K562 (cell line): Measurements from ENCODE around the gene PIGH. TPM values are rescaled to one million over a fixed set of nuclear protein-coding genes. Genes with fewer than 3 reads are reported as not detected.

Experiments
- CBX5 ChIP-seq: IDR thresholded peaks from 2 replicates; pipeline ENCODE4 v1.6.1; 2014; ENCODE audit warnings: low read depth, borderline replicate concordance
- COPS2 ChIP-seq: fragments of 450-650 bp; conservative IDR thresholded peaks from 2 replicates; pipeline ENCODE4 v1.6.1; 2016; ENCODE audit warnings: mild to moderate bottlenecking, moderate library complexity
- CREBBP ChIP-seq: IDR thresholded peaks from one replicate; pipeline ENCODE4 v1.6.1; 2012; ENCODE audit warnings: low read depth, mild to moderate bottlenecking, control low read depth, inconsistent platforms, low read length
- HDGF ChIP-seq: fragments of 450-650 bp; IDR thresholded peaks from 2 replicates; pipeline ENCODE4 v1.6.1; 2016
- IFI16 ChIP-seq: fragments of 250-450 bp; sonication (Bioruptor Pico); IDR thresholded peaks from 2 replicates; pipeline ENCODE4 v2.1.2; 2022; ENCODE audit warnings: mild to moderate bottlenecking, inconsistent platforms
- MAFF ChIP-seq: IDR thresholded peaks from 2 replicates; pipeline ENCODE4 v1.6.1; 2012; ENCODE audit warnings: low read length, improper control_type of control experiment
- MCM2 ChIP-seq: fragments of 450-650 bp; IDR thresholded peaks from 2 replicates; pipeline ENCODE4 v1.6.1; 2017; ENCODE audit warnings: low read depth, mild to moderate bottlenecking
- RHOXF2B ChIP-seq: fragments of 250-450 bp; sonication (Bioruptor Pico); conservative IDR thresholded peaks from 2 replicates; pipeline ENCODE4 v1.5.1; 2021
- ZC3H11A ChIP-seq: IDR thresholded peaks from 2 replicates; pipeline ENCODE4 v1.6.1; 2012; ENCODE audit warnings: low read depth, low read length, improper control_type of control experiment
- ZFP36 ChIP-seq: fragments of 150-350 bp; IDR thresholded peaks from 2 replicates; pipeline ENCODE4 v1.6.1; 2018; ENCODE audit warnings: low read length, low read depth; ENCODE audit not compliant: partially characterized antibody
- ZNF436 ChIP-seq: fragments of 250-450, 450-650 bp; sonication (Bioruptor Pico); formaldehyde crosslinking; IDR thresholded peaks from 2 replicates; pipeline ENCODE4 v1.7.0; 2020; ENCODE audit warnings: mild to moderate bottlenecking
- ZNF699 ChIP-seq: fragments of 250-450 bp; sonication (Bioruptor Pico); IDR thresholded peaks from 2 replicates; pipeline ENCODE4 v1.8.0; 2021; ENCODE audit warnings: mild to moderate bottlenecking, moderate library complexity; ENCODE audit not compliant: insufficient replicate concordance
- polyA plus RNA-seq, 8 experiments: library from polyadenylated mRNA; depleted of rRNA in 4 of 8; stranded (reverse) in 5 of 8; unstranded in 3 of 8; fragments of >200 nt; fragmentation: Nextera tagmentation in 2 of 8; fragmentation: Illumina TruSeq in 1 of 8; extraction: Ambion mirVana in 2 of 8; extraction: Trizol in 1 of 8; gene quantifications; 2 replicates each; pipeline versions ENCODE4 v1.2.1 to v1.2.3, GENCODE V29; 2011 to 2014; ENCODE audit warnings: inconsistent platforms in 1 of 8, missing spikeins in 1 of 8
- total RNA-seq, 7 experiments: library from RNA; depleted of rRNA in 6 of 7; stranded (reverse); fragments of >200 nt in 6 of 7; fragmentation: Illumina TruSeq in 2 of 7; extraction: Trizol in 2 of 7; gene quantifications; 2 replicates each; pipeline versions ENCODE4 v1.2.1 to v1.2.3, GENCODE V29; 2011 to 2021; ENCODE audit warnings: low replicate concordance in 1 of 7
- TF ChIP-seq, protein P1 (sequence below): fragments of 450-650 bp; formaldehyde crosslinking; IDR thresholded peaks from 2 replicates; pipeline ENCODE4 v1.4.0; 2020; ENCODE audit warnings: mild to moderate bottlenecking, mixed read lengths
- TF ChIP-seq, protein P2 (sequence below): sonication (generic); formaldehyde crosslinking; IDR thresholded peaks from 2 replicates; pipeline ENCODE4 v1.8.0; 2022; ENCODE audit warnings: mild to moderate bottlenecking, missing genetic modification reagents, borderline replicate concordance
- TF ChIP-seq, protein P3 (sequence below): fragments of 250-450 bp; sonication (Bioruptor Pico); IDR thresholded peaks from 2 replicates; pipeline ENCODE4 v1.5.0; 2020; ENCODE audit warnings: mild to moderate bottlenecking
- TF ChIP-seq, protein P4 (sequence below): fragments of 450-650 bp; IDR thresholded peaks from 2 replicates; pipeline ENCODE4 v1.7.1; 2018; ENCODE audit warnings: mild to moderate bottlenecking, low read depth; ENCODE audit not compliant: partially characterized antibody
- TF ChIP-seq, protein P5 (sequence below): IDR thresholded peaks from 3 replicates; pipeline ENCODE4 v1.6.1; 2011; ENCODE audit warnings: borderline replicate concordance, mild to moderate bottlenecking, moderate library complexity; ENCODE audit not compliant: insufficient read length; ENCODE audit errors: extremely low read depth

Gene PIGH
- total and polyA plus RNA-seq, 9 of the 15 experiments (the other 6 are each of a cell fraction or from before 2014, with no cell fraction given): 21.1 to 53.4 (median 24.7) TPM

DNA sequence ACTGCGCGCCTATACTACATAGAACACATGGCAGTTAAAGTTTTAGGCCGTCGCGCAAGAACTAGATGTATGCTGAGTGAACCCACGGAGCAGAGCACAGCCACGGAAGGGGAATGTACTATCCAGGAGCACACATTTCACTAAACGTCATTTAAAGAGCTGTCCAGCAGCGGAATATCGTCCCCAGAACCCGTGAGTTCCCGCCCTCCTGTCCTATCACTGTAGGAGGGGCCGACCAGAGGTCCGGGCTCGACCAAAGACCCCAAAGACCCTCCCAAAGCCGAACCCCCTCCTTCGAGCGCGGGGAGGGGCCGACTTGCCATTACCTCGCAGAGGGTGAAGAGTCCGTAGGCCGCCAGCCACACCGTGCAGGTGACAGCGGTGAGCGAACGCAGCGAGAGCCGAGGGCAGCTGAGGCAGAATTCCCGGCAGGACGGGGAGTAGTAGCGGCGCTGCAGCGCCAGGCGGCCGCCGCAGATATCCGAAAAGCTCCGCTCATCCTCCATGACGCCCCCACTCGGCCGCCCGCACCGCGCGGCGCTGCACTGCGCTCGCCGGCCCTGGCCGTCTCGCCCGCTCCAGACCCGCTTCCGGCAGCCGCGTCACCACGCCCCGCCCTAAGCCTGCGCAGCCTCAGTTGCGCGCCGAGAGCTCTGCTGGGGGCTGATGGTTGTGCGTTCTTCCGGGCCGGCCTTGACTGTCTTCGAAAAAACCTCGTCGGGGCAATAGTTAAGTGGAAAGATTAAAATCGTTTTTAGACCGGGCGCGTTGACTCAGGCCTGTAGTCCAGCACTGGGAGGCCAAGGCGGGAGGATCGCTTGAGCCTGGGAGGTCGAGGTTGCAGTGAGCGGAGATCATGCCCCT lies at the start of gene PIGH (continued):
- TF ChIP-seq, protein P1, sequence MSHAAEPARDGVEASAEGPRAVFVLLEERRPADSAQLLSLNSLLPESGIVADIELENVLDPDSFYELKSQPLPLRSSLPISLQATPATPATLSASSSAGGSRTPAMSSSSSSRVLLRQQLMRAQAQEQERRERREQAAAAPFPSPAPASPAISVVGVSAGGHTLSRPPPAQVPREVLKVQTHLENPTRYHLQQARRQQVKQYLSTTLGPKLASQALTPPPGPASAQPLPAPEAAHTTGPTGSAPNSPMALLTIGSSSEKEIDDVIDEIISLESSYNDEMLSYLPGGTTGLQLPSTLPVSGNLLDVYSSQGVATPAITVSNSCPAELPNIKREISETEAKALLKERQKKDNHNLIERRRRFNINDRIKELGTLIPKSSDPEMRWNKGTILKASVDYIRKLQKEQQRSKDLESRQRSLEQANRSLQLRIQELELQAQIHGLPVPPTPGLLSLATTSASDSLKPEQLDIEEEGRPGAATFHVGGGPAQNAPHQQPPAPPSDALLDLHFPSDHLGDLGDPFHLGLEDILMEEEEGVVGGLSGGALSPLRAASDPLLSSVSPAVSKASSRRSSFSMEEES (CRISPR knock-in tag): no peak
- TF ChIP-seq ZFP36: no peak
- TF ChIP-seq, protein P2, sequence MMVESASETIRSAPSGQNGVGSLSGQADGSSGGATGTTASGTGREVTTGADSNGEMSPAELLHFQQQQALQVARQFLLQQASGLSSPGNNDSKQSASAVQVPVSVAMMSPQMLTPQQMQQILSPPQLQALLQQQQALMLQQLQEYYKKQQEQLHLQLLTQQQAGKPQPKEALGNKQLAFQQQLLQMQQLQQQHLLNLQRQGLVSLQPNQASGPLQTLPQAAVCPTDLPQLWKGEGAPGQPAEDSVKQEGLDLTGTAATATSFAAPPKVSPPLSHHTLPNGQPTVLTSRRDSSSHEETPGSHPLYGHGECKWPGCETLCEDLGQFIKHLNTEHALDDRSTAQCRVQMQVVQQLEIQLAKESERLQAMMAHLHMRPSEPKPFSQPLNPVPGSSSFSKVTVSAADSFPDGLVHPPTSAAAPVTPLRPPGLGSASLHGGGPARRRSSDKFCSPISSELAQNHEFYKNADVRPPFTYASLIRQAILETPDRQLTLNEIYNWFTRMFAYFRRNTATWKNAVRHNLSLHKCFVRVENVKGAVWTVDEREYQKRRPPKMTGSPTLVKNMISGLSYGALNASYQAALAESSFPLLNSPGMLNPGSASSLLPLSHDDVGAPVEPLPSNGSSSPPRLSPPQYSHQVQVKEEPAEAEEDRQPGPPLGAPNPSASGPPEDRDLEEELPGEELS (CRISPR knock-in tag): no peak
- TF ChIP-seq RHOXF2B (CRISPR knock-in tag): no peak
- TF ChIP-seq, protein P3, sequence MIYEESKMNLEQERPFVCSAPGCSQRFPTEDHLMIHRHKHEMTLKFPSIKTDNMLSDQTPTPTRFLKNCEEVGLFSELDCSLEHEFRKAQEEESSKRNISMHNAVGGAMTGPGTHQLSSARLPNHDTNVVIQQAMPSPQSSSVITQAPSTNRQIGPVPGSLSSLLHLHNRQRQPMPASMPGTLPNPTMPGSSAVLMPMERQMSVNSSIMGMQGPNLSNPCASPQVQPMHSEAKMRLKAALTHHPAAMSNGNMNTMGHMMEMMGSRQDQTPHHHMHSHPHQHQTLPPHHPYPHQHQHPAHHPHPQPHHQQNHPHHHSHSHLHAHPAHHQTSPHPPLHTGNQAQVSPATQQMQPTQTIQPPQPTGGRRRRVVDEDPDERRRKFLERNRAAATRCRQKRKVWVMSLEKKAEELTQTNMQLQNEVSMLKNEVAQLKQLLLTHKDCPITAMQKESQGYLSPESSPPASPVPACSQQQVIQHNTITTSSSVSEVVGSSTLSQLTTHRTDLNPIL (CRISPR knock-in tag): no peak
- no peak for TF ChIP-seq CBX5
- no peak for TF ChIP-seq IFI16 (CRISPR knock-in tag)
- TF ChIP-seq MAFF: no peak
- no peak for TF ChIP-seq HDGF
- no peak for TF ChIP-seq ZNF699 (CRISPR knock-in tag)
- TF ChIP-seq MCM2: no peak
- TF ChIP-seq ZC3H11A: no peak
- TF ChIP-seq ZNF436: no peak
- no peak for TF ChIP-seq COPS2
- TF ChIP-seq, protein P4, sequence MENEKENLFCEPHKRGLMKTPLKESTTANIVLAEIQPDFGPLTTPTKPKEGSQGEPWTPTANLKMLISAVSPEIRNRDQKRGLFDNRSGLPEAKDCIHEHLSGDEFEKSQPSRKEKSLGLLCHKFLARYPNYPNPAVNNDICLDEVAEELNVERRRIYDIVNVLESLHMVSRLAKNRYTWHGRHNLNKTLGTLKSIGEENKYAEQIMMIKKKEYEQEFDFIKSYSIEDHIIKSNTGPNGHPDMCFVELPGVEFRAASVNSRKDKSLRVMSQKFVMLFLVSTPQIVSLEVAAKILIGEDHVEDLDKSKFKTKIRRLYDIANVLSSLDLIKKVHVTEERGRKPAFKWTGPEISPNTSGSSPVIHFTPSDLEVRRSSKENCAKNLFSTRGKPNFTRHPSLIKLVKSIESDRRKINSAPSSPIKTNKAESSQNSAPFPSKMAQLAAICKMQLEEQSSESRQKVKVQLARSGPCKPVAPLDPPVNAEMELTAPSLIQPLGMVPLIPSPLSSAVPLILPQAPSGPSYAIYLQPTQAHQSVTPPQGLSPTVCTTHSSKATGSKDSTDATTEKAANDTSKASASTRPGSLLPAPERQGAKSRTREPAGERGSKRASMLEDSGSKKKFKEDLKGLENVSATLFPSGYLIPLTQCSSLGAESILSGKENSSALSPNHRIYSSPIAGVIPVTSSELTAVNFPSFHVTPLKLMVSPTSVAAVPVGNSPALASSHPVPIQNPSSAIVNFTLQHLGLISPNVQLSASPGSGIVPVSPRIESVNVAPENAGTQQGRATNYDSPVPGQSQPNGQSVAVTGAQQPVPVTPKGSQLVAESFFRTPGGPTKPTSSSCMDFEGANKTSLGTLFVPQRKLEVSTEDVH: no peak
- TF ChIP-seq, protein P5, sequence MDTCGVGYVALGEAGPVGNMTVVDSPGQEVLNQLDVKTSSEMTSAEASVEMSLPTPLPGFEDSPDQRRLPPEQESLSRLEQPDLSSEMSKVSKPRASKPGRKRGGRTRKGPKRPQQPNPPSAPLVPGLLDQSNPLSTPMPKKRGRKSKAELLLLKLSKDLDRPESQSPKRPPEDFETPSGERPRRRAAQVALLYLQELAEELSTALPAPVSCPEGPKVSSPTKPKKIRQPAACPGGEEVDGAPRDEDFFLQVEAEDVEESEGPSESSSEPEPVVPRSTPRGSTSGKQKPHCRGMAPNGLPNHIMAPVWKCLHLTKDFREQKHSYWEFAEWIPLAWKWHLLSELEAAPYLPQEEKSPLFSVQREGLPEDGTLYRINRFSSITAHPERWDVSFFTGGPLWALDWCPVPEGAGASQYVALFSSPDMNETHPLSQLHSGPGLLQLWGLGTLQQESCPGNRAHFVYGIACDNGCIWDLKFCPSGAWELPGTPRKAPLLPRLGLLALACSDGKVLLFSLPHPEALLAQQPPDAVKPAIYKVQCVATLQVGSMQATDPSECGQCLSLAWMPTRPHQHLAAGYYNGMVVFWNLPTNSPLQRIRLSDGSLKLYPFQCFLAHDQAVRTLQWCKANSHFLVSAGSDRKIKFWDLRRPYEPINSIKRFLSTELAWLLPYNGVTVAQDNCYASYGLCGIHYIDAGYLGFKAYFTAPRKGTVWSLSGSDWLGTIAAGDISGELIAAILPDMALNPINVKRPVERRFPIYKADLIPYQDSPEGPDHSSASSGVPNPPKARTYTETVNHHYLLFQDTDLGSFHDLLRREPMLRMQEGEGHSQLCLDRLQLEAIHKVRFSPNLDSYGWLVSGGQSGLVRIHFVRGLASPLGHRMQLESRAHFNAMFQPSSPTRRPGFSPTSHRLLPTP: no peak
- no peak for TF ChIP-seq CREBBP
